DOHH2 (cell line): ENCODE measurements around the gene CHD9NB.

Experiments
- EZH2phosphoT487 ChIP-seq: fragments of 200-600 bp; sonication (generic); IDR thresholded peaks from 2 replicates; pipeline ENCODE4 v1.6.1; 2017; ENCODE audit warnings: borderline replicate concordance, mild to moderate bottlenecking, antibody characterized with exemption, low read length, moderate library complexity, mixed read lengths
- TF ChIP-seq, protein P1 (sequence below): fragments of 200-600 bp; sonication (generic); IDR thresholded peaks from one replicate; pipeline ENCODE4 v1.5.1; 2014; ENCODE audit warnings: antibody characterized with exemption, mild to moderate bottlenecking, low read depth, low read length; ENCODE audit not compliant: poor library complexity, severe bottlenecking

- TF ChIP-seq, protein P1, sequence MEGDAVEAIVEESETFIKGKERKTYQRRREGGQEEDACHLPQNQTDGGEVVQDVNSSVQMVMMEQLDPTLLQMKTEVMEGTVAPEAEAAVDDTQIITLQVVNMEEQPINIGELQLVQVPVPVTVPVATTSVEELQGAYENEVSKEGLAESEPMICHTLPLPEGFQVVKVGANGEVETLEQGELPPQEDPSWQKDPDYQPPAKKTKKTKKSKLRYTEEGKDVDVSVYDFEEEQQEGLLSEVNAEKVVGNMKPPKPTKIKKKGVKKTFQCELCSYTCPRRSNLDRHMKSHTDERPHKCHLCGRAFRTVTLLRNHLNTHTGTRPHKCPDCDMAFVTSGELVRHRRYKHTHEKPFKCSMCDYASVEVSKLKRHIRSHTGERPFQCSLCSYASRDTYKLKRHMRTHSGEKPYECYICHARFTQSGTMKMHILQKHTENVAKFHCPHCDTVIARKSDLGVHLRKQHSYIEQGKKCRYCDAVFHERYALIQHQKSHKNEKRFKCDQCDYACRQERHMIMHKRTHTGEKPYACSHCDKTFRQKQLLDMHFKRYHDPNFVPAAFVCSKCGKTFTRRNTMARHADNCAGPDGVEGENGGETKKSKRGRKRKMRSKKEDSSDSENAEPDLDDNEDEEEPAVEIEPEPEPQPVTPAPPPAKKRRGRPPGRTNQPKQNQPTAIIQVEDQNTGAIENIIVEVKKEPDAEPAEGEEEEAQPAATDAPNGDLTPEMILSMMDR: no peak
- TF ChIP-seq EZH2phosphoT487: no peak
Measured at GRCh38 chr16:53094013-53094630, 41.4 kb upstream of the CHD9NB start.
